GM23338 (cell line): Measurements from ENCODE around the gene KBTBD4. TPM values are rescaled to one million over a fixed set of nuclear protein-coding genes. Genes with fewer than 3 reads are reported as not detected.

ENCODE experiments used
- ATAC-seq: fragments of 200-7000 bp; cut with Tn5 transposase; 3 replicates; pipeline ENCODE4 v1.9.1; 2020
- DNase-seq: peaks from one replicate; pipeline ENCODE4 v3.0.0-alpha.2; 2015; ENCODE audit warnings: low spot score
- H2AFZ ChIP-seq: fragments of 200-600 bp; sonication (generic); 2 replicates; pipeline ENCODE4 v1.8.0; 2016; ENCODE audit warnings: antibody characterized with exemption, mild to moderate bottlenecking, moderate library complexity
- H3F3A ChIP-seq: fragments of 200-600 bp; sonication (generic); replicated peaks from 2 replicates; pipeline ENCODE4 v1.8.0; 2017; ENCODE audit warnings: antibody characterized with exemption, mixed run types, low read depth
- H3K27ac ChIP-seq: fragments of 200-600 bp; sonication (generic); 2 replicates; pipeline ENCODE4 v1.6.1; 2016; ENCODE audit warnings: low read depth
- H3K27me3 ChIP-seq: fragments of 200-600 bp; sonication (generic); 2 replicates; pipeline ENCODE4 v1.8.0; 2016; ENCODE audit warnings: mild to moderate bottlenecking, mixed run types, moderate library complexity; ENCODE audit not compliant: insufficient read depth
- H3K36me3 ChIP-seq: fragments of 200-600 bp; sonication (generic); 2 replicates; pipeline ENCODE4 v1.8.0; 2016; ENCODE audit warnings: mild to moderate bottlenecking; ENCODE audit not compliant: insufficient read depth
- H3K4me1 ChIP-seq: fragments of 200-600 bp; sonication (generic); 2 replicates; pipeline ENCODE4 v1.8.0; 2016; ENCODE audit warnings: mild to moderate bottlenecking, moderate library complexity; ENCODE audit not compliant: insufficient read depth
- H3K4me2 ChIP-seq: fragments of 200-600 bp; sonication (generic); 2 replicates; pipeline ENCODE4 v1.7.1; 2017; ENCODE audit warnings: mixed run types
- H3K4me3 ChIP-seq: fragments of 200-600 bp; sonication (generic); 2 replicates; pipeline ENCODE4 v1.6.1; 2016; ENCODE audit warnings: mixed run types
- H3K79me2 ChIP-seq: fragments of 200-600 bp; sonication (generic); replicated peaks from 2 replicates; pipeline ENCODE4 v1.8.0; 2017; ENCODE audit warnings: mild to moderate bottlenecking; ENCODE audit not compliant: insufficient read depth
- H3K9me2 ChIP-seq: fragments of 200-600 bp; sonication (generic); 2 replicates; pipeline ENCODE4 v1.8.0; 2017; ENCODE audit not compliant: insufficient read depth
- H4K20me1 ChIP-seq: fragments of 200-600 bp; sonication (generic); replicated peaks from 2 replicates; pipeline ENCODE4 v1.8.0; 2017; ENCODE audit warnings: mild to moderate bottlenecking; ENCODE audit not compliant: insufficient read depth
- H3K27ac Mint-ChIP-seq: 2 replicates; pipeline ENCODE4 v1.8.0; 2020; ENCODE audit warnings: inconsistent platforms, mild to moderate bottlenecking, moderate library complexity, mixed read lengths
- H3K27me3 Mint-ChIP-seq: 3 replicates; pipeline ENCODE4 v1.8.0; 2022; ENCODE audit warnings: low read depth, mild to moderate bottlenecking, moderate library complexity, mixed read lengths, inconsistent platforms; ENCODE audit not compliant: insufficient read depth, poor library complexity
- H3K36me3 Mint-ChIP-seq: 3 replicates; pipeline ENCODE4 v1.8.0; 2021; ENCODE audit warnings: low read depth, mild to moderate bottlenecking, inconsistent platforms, moderate library complexity, mixed read lengths
- H3K4me1 Mint-ChIP-seq: 3 replicates; pipeline ENCODE4 v1.8.0; 2020; ENCODE audit warnings: mild to moderate bottlenecking, inconsistent platforms, mixed read lengths
- H3K4me3 Mint-ChIP-seq: 3 replicates; pipeline ENCODE4 v1.8.0; 2021; ENCODE audit warnings: moderate library complexity, mild to moderate bottlenecking, inconsistent platforms, mixed read lengths
- H3K9me3 Mint-ChIP-seq: 3 replicates; pipeline ENCODE4 v1.8.0; 2020; ENCODE audit warnings: moderate library complexity, mild to moderate bottlenecking, inconsistent platforms, mixed read lengths
- CREB1 ChIP-seq: fragments of 250-450 bp; sonication (Bioruptor Pico); IDR thresholded peaks from 2 replicates; pipeline ENCODE4 v1.5.0; 2020; ENCODE audit warnings: low read depth, mild to moderate bottlenecking, moderate library complexity
- ETS1 ChIP-seq: IDR thresholded peaks from 2 replicates; pipeline ENCODE4 v1.6.1; 2016; ENCODE audit warnings: antibody characterized with exemption
- EZH2 ChIP-seq: fragments of 200-600 bp; sonication (generic); IDR thresholded peaks from one replicate; pipeline ENCODE4 v1.8.0; 2017; ENCODE audit warnings: antibody characterized with exemption, mild to moderate bottlenecking, low read depth; ENCODE audit not compliant: unreplicated experiment
- EZH2phosphoT487 ChIP-seq: fragments of 200-600 bp; sonication (generic); IDR thresholded peaks from one replicate; pipeline ENCODE4 v1.8.1; 2018; ENCODE audit warnings: antibody characterized with exemption; ENCODE audit not compliant: unreplicated experiment
- JUNB ChIP-seq: IDR thresholded peaks from one replicate; pipeline ENCODE4 v1.6.1; 2016; ENCODE audit warnings: antibody characterized with exemption; ENCODE audit not compliant: unreplicated experiment
- NANOG ChIP-seq: IDR thresholded peaks from 2 replicates; pipeline ENCODE4 v1.6.1; 2016; ENCODE audit warnings: antibody characterized with exemption, borderline replicate concordance
- POLR2AphosphoS5 ChIP-seq: IDR thresholded peaks from 2 replicates; pipeline ENCODE4 v1.6.1; 2016; ENCODE audit warnings: antibody characterized with exemption, low read depth
- STAT1 ChIP-seq: IDR thresholded peaks from one replicate; pipeline ENCODE4 v1.6.1; 2016; ENCODE audit warnings: antibody characterized with exemption; ENCODE audit not compliant: unreplicated experiment
- ZNF114 ChIP-seq: fragments of 250-450 bp; sonication (Bioruptor Pico); IDR thresholded peaks from 2 replicates; pipeline ENCODE4 v1.5.0; 2020; ENCODE audit warnings: mild to moderate bottlenecking, moderate library complexity
- ZNF331 ChIP-seq: fragments of 250-450 bp; sonication (Bioruptor Pico); IDR thresholded peaks from 2 replicates; pipeline ENCODE4 v1.5.0; 2020; ENCODE audit warnings: low read depth, mild to moderate bottlenecking, moderate library complexity
- polyA plus RNA-seq: library from polyadenylated mRNA; unstranded; fragments of >200 nt; fragmentation: Nextera tagmentation; extraction: Ambion mirVana; gene quantifications from 2 replicates; pipeline ENCODE4 v1.2.1, GENCODE V29; 2016
- total RNA-seq: library from RNA; depleted of rRNA; stranded (reverse); fragments of >200 nt; shearing (Covaris generic); gene quantifications from 2 replicates; pipeline ENCODE4 v1.2.3, GENCODE V29; 2014
- TF ChIP-seq, protein P1 (sequence below): fragments of 250-450 bp; sonication (Bioruptor Pico); IDR thresholded peaks from 2 replicates; pipeline ENCODE4 v1.5.0; 2020; ENCODE audit warnings: mild to moderate bottlenecking, moderate library complexity

KBTBD4 gene
- total and polyA plus RNA-seq, 2 experiments from 2014 or later: 5.8 to 16.6 TPM

DNA sequence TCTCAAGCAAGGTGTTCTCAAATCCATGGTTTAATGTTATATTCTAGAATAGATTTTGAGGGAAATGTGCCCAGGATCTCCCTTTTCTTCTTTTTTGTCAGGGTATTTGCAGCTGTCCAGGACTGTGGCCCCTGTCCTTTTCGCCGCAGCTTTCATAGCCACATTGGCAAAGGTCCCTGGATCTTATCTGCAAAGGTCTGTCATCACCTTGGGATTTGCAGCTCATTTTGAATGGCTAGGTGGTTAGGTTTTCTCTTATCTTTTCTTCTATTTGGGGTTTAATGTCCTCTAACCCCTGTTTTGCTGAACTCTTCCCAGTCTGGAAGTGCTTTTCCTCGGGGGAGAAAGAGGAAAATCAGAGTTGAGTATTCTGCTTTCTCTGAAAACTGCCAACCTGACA, 27.2 kb upstream of the KBTBD4 start (continued):
- TF ChIP-seq, protein P1, sequence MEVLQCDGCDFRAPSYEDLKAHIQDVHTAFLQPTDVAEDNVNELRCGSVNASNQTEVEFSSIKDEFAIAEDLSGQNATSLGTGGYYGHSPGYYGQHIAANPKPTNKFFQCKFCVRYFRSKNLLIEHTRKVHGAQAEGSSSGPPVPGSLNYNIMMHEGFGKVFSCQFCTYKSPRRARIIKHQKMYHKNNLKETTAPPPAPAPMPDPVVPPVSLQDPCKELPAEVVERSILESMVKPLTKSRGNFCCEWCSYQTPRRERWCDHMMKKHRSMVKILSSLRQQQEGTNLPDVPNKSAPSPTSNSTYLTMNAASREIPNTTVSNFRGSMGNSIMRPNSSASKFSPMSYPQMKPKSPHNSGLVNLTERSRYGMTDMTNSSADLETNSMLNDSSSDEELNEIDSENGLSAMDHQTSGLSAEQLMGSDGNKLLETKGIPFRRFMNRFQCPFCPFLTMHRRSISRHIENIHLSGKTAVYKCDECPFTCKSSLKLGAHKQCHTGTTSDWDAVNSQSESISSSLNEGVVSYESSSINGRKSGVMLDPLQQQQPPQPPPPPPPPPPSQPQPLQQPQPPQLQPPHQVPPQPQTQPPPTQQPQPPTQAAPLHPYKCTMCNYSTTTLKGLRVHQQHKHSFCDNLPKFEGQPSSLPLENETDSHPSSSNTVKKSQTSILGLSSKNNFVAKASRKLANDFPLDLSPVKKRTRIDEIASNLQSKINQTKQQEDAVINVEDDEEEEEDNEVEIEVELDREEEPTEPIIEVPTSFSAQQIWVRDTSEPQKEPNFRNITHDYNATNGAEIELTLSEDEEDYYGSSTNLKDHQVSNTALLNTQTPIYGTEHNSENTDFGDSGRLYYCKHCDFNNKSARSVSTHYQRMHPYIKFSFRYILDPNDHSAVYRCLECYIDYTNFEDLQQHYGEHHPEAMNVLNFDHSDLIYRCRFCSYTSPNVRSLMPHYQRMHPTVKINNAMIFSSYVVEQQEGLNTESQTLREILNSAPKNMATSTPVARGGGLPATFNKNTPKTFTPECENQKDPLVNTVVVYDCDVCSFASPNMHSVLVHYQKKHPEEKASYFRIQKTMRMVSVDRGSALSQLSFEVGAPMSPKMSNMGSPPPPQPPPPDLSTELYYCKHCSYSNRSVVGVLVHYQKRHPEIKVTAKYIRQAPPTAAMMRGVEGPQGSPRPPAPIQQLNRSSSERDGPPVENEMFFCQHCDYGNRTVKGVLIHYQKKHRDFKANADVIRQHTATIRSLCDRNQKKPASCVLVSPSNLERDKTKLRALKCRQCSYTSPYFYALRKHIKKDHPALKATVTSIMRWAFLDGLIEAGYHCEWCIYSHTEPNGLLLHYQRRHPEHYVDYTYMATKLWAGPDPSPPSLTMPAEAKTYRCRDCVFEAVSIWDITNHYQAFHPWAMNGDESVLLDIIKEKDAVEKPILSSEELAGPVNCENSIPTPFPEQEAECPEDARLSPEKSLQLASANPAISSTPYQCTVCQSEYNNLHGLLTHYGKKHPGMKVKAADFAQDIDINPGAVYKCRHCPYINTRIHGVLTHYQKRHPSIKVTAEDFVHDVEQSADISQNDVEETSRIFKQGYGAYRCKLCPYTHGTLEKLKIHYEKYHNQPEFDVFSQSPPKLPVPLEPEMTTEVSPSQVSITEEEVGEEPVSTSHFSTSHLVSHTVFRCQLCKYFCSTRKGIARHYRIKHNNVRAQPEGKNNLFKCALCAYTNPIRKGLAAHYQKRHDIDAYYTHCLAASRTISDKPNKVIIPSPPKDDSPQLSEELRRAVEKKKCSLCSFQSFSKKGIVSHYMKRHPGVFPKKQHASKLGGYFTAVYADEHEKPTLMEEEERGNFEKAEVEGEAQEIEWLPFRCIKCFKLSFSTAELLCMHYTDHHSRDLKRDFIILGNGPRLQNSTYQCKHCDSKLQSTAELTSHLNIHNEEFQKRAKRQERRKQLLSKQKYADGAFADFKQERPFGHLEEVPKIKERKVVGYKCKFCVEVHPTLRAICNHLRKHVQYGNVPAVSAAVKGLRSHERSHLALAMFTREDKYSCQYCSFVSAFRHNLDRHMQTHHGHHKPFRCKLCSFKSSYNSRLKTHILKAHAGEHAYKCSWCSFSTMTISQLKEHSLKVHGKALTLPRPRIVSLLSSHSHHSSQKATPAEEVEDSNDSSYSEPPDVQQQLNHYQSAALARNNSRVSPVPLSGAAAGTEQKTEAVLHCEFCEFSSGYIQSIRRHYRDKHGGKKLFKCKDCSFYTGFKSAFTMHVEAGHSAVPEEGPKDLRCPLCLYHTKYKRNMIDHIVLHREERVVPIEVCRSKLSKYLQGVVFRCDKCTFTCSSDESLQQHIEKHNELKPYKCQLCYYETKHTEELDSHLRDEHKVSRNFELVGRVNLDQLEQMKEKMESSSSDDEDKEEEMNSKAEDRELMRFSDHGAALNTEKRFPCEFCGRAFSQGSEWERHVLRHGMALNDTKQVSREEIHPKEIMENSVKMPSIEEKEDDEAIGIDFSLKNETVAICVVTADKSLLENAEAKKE (CRISPR knock-in tag): no peak
- TF ChIP-seq CREB1 (CRISPR knock-in tag) (no peak), ETS1 (no peak), EZH2 (no peak), POLR2AphosphoS5 (no peak)

- ATAC-seq (no peak), DNase-seq (no peak)
- H3K79me2 ChIP-seq: no peaks in the 10 kb centered on the region
- no peaks in the 10 kb centered on the region for H3F3A ChIP-seq
- no peak overlapping the region for H3K27ac Mint-ChIP-seq
- H3K4me3 Mint-ChIP-seq: no peak overlapping the region
- H3K36me3 ChIP-seq: no peaks in the 10 kb centered on the region
- H3K9me3 Mint-ChIP-seq: no peaks in the 10 kb centered on the region
- no peaks in the 10 kb centered on the region for H3K27me3 ChIP-seq
- H3K4me1 ChIP-seq: no peaks in the 10 kb centered on the region
- H3K4me3 ChIP-seq: no peak overlapping the region
- no peaks in the 10 kb centered on the region; the same call in 1 of the 2 replicates for H4K20me1 ChIP-seq
- H3K4me2 ChIP-seq: no peak overlapping the region
- peaks cover 4% of the 10 kb centered on the region for H3K27me3 Mint-ChIP-seq
- TF ChIP-seq EZH2phosphoT487 (no peak), STAT1 (no peak), EZH2 (no peak), NANOG (no peak), ZNF331 (CRISPR knock-in tag) (no peak), POLR2AphosphoS5 (no peak), CREB1 (CRISPR knock-in tag) (no peak), ETS1 (no peak), JUNB (no peak), ZNF114 (CRISPR knock-in tag) (no peak)
- no peak overlapping the region for H2AFZ ChIP-seq
- no peaks in the 10 kb centered on the region for H3K9me2 ChIP-seq
- H3K4me1 Mint-ChIP-seq: peaks cover 9% of the 10 kb centered on the region
- no peak overlapping the region for H3K27ac ChIP-seq
- no peaks in the 10 kb centered on the region for H3K36me3 Mint-ChIP-seq
These were observed 24.5 kb upstream of the KBTBD4 start for GRCh38 chr11:47603295-47603694.
